GM12864 (cell line): ENCODE data around the gene ATP5F1D.

Source experiments
- DNase-seq: peaks from one replicate; pipeline ENCODE4 v3.0.0-alpha.2; 2011; ENCODE audit warnings: low read depth
- H3K4me3 ChIP-seq: 2 replicates; pipeline ENCODE4 v1.5.1; 2011; ENCODE audit warnings: mild to moderate bottlenecking, low read depth, low read length, control low read depth
- CTCF ChIP-seq: IDR thresholded peaks from 2 replicates; pipeline ENCODE4 v1.5.1; 2011; ENCODE audit warnings: low read depth, mild to moderate bottlenecking, moderate library complexity, low read length, control low read depth, inconsistent platforms; ENCODE audit errors: missing control alignments

ATP5F1D gene

GRCh38 chr19:1276628-1277022 is 35.1 kb downstream of the ATP5F1D start:
- DNase-seq: no peak
- no peak for TF ChIP-seq CTCF
- peak overlapping the region; percentile 75 for H3K4me3 ChIP-seq

- no peak for DNase-seq
- peak overlapping the region; percentile 75; the same call in 1 of the 2 replicates for H3K4me3 ChIP-seq
- no peak for TF ChIP-seq CTCF
Observed at GRCh38 chr19:1277061-1277460, 35.5 kb downstream of the ATP5F1D start.

GRCh38 chr19:1278074-1278473 is 36.5 kb downstream of the ATP5F1D start:
- no peak overlapping the region for H3K4me3 ChIP-seq
- DNase-seq: no peak
- no peak for TF ChIP-seq CTCF

GRCh38 chr19:1278713-1279660 is 37.4 kb downstream of the ATP5F1D start:
- no peak for TF ChIP-seq CTCF
- no peak for DNase-seq
- H3K4me3 ChIP-seq: no peak overlapping the region

- peak; percentile 99 for TF ChIP-seq CTCF
- DNase-seq: no peak
Observed at GRCh38 chr19:1279782-1280341, 38.3 kb downstream of the ATP5F1D start.

GRCh38 chr19:1280636-1281568 is 39.4 kb downstream of the ATP5F1D start:
- no peak for TF ChIP-seq CTCF
- no peak for DNase-seq
- no peak overlapping the region for H3K4me3 ChIP-seq

More at GRCh38 chr19:1279782-1280341, 38.3 kb downstream of the ATP5F1D start:
- H3K4me3 ChIP-seq: no peak overlapping the region
